ENCODE measurements around the gene UAP1L1.

DNA sequence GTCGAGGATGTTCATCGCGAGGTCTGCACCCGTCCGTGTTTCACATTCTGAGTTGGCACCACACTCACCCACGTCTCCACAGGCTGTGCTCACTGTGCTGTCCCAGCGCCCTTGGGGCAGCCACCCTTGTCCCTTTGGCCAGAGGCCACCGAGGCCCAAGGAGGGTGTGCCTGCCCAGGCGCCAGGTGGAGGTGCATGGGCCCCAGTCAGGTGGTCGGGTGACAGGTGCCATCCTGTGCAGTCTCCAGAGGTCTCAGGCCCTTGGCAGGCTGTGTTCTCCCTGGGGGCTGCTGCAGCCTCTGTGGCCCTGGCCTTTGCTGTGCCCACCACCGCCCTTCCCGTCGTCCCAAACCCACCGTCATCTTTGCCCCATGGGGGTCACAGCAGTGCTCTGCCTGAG lies 21.9 kb downstream of the UAP1L1 start:
- TF ChIP-seq EZH2 (IDR thresholded peaks at IDR 0.05; ENCODE audit: borderline replicate concordance, low read length) = no peak
- TF ChIP-seq, protein P1, sequence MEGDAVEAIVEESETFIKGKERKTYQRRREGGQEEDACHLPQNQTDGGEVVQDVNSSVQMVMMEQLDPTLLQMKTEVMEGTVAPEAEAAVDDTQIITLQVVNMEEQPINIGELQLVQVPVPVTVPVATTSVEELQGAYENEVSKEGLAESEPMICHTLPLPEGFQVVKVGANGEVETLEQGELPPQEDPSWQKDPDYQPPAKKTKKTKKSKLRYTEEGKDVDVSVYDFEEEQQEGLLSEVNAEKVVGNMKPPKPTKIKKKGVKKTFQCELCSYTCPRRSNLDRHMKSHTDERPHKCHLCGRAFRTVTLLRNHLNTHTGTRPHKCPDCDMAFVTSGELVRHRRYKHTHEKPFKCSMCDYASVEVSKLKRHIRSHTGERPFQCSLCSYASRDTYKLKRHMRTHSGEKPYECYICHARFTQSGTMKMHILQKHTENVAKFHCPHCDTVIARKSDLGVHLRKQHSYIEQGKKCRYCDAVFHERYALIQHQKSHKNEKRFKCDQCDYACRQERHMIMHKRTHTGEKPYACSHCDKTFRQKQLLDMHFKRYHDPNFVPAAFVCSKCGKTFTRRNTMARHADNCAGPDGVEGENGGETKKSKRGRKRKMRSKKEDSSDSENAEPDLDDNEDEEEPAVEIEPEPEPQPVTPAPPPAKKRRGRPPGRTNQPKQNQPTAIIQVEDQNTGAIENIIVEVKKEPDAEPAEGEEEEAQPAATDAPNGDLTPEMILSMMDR (conservative IDR thresholded peaks at IDR 0.05 in 1 of 2, IDR thresholded peaks at IDR 0.05 in 1 of 2; ENCODE audit: extremely low read depth in 1 of 2, insufficient read depth in 1 of 2, low read depth in 1 of 2, low read length in 2 of 2) = no peak

All from mammary epithelial cell (primary cell).